VCaP (cell line): Measurements from ENCODE around the gene SSH2.
"Not testable (repeated sequence)": the region's sequence is repeated elsewhere in the genome, so short reads cannot be mapped to it uniquely, and the experiment has no call there.

ENCODE experiments used
- H3K27ac ChIP-seq: fragments of 450-650 bp; 2 replicates; pipeline ENCODE4 v1.5.1; 2017
- TF ChIP-seq, protein P1 (sequence below): fragments of 450-650 bp; conservative IDR thresholded peaks from 2 replicates; pipeline ENCODE4 v1.5.1; 2017; ENCODE audit warnings: mild to moderate bottlenecking, moderate library complexity

SSH2 gene

DNA sequence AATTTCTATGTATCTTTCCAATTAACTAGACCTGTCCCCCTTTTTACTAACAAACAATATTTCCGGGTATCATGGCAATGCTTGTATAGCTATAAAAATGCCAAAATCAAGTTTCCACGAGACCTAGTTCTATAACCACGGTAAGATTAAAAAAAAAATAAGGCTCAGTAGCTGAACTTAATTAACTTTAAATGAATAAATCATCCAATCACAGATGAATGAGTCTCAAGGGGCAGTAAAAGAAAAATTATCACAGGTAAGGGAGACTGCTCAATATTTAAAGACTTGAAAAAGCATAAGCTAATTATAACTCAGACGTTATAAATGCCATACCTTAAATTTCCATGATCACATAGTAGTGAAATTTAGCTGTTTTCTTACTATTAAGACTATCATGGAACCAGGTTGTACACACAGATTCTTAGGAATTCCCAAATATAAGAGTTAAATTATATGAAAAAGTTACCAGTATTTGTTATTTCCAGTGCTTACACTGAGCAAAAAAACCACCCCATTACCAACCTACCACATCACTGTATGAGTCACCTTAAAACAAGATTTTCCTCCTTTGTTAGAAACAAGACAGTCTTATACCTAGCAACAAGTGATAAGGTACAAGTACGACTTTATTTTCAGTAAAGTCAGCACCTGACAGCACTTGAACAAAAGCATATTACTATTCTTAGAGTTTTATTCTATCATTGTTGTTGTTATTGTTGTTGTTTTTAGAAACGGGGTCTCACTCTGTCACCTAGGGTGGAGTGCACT, 20.6 kb downstream of the SSH2 start:
- no peak overlapping the region for H3K27ac ChIP-seq
- TF ChIP-seq, protein P1, sequence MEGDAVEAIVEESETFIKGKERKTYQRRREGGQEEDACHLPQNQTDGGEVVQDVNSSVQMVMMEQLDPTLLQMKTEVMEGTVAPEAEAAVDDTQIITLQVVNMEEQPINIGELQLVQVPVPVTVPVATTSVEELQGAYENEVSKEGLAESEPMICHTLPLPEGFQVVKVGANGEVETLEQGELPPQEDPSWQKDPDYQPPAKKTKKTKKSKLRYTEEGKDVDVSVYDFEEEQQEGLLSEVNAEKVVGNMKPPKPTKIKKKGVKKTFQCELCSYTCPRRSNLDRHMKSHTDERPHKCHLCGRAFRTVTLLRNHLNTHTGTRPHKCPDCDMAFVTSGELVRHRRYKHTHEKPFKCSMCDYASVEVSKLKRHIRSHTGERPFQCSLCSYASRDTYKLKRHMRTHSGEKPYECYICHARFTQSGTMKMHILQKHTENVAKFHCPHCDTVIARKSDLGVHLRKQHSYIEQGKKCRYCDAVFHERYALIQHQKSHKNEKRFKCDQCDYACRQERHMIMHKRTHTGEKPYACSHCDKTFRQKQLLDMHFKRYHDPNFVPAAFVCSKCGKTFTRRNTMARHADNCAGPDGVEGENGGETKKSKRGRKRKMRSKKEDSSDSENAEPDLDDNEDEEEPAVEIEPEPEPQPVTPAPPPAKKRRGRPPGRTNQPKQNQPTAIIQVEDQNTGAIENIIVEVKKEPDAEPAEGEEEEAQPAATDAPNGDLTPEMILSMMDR: no peak

GRCh38 chr17:29906969-29907368, 23.1 kb downstream of the SSH2 start:
- TF ChIP-seq, protein P1: no peak
- H3K27ac ChIP-seq: no peak overlapping the region

- TF ChIP-seq, protein P1: no peak
- no peak overlapping the region for H3K27ac ChIP-seq
Measured at GRCh38 chr17:29905879-29906167, 24.2 kb downstream of the SSH2 start.

- TF ChIP-seq, protein P1: no peak
- H3K27ac ChIP-seq: no peak overlapping the region
Measured at GRCh38 chr17:29905086-29905878, 24.7 kb downstream of the SSH2 start.

- H3K27ac ChIP-seq: no peak overlapping the region
- TF ChIP-seq, protein P1: no peak
Measured at GRCh38 chr17:29903471-29903870, 26.6 kb downstream of the SSH2 start.

- not testable (repeated sequence) for H3K27ac ChIP-seq
Measured at GRCh38 chr17:29897136-29897535, 32.9 kb downstream of the SSH2 start.

GRCh38 chr17:29892201-29892600, 37.8 kb downstream of the SSH2 start:
- H3K27ac ChIP-seq: no peak overlapping the region
- TF ChIP-seq, protein P1: no peak

GRCh38 chr17:29891131-29891530, 38.9 kb downstream of the SSH2 start:
- TF ChIP-seq, protein P1: no peak
- no peak overlapping the region for H3K27ac ChIP-seq
